Measurements from ENCODE around the gene TANGO2.

GRCh38 chr22:20003304-20003703, 17.6 kb upstream of the TANGO2 start:
- TF ChIP-seq, protein P1, sequence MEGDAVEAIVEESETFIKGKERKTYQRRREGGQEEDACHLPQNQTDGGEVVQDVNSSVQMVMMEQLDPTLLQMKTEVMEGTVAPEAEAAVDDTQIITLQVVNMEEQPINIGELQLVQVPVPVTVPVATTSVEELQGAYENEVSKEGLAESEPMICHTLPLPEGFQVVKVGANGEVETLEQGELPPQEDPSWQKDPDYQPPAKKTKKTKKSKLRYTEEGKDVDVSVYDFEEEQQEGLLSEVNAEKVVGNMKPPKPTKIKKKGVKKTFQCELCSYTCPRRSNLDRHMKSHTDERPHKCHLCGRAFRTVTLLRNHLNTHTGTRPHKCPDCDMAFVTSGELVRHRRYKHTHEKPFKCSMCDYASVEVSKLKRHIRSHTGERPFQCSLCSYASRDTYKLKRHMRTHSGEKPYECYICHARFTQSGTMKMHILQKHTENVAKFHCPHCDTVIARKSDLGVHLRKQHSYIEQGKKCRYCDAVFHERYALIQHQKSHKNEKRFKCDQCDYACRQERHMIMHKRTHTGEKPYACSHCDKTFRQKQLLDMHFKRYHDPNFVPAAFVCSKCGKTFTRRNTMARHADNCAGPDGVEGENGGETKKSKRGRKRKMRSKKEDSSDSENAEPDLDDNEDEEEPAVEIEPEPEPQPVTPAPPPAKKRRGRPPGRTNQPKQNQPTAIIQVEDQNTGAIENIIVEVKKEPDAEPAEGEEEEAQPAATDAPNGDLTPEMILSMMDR (conservative IDR thresholded peaks at IDR 0.05), result no peak
- no peak for TF ChIP-seq ZFX (IDR thresholded peaks at IDR 0.05)

Data from C4-2B (cell line).